Liver (tissue), 9 donors: ENCODE results near the gene TMEM190. TPM values are rescaled to one million over a fixed set of nuclear protein-coding genes. Genes with fewer than 3 reads are reported as not detected.

ENCODE experiments used
- DNase-seq: peaks from one replicate; pipeline ENCODE4 v3.0.0-alpha.2; 2017; ENCODE audit warnings: low spot score
- H3K27ac ChIP-seq, 2 donors: one replicate each; pipeline ENCODE4 v1.7.0; 2013; ENCODE audit warnings: inconsistent platforms in 2 of 2, low read length in 2 of 2, control low read depth in 1 of 2, low read depth in 1 of 2, mild to moderate bottlenecking in 1 of 2
- H3K27me3 ChIP-seq, 4 donors: one replicate each; pipeline versions ENCODE4 v1.6.1 to v1.7.0; 2013; ENCODE audit warnings: low read length in 3 of 4, inconsistent platforms in 1 of 4, mild to moderate bottlenecking in 1 of 4, moderate library complexity in 1 of 4; ENCODE audit not compliant: control insufficient read depth in 4 of 4, insufficient read depth in 4 of 4
- H3K36me3 ChIP-seq, 4 donors: one replicate each; pipeline versions ENCODE4 v1.6.1 to v1.7.0; 2013; ENCODE audit warnings: low read length in 3 of 4, mild to moderate bottlenecking in 3 of 4, low read depth in 1 of 4, moderate library complexity in 1 of 4; ENCODE audit not compliant: control insufficient read depth in 4 of 4, insufficient read depth in 3 of 4
- H3K4me1 ChIP-seq, 4 donors: one replicate each; pipeline versions ENCODE4 v1.6.1 to v1.7.0; 2013; ENCODE audit warnings: low read length in 3 of 4, mild to moderate bottlenecking in 3 of 4, moderate library complexity in 1 of 4; ENCODE audit not compliant: control insufficient read depth in 4 of 4, insufficient read depth in 4 of 4
- H3K4me3 ChIP-seq, 3 donors: one replicate each; pipeline versions ENCODE4 v1.6.1 to v1.7.0; 2013; ENCODE audit warnings: low read length in 3 of 3, control low read depth in 1 of 3, low read depth in 1 of 3, mild to moderate bottlenecking in 1 of 3
- H3K9ac ChIP-seq, 2 donors: one replicate each; pipeline ENCODE4 v1.7.0; 2013; ENCODE audit warnings: low read length in 2 of 2, mild to moderate bottlenecking in 2 of 2, moderate library complexity in 2 of 2, control low read depth in 1 of 2, low read depth in 1 of 2
- H3K9me3 ChIP-seq, 4 donors: one replicate each; pipeline versions ENCODE4 v1.6.1 to v1.7.0; 2013; ENCODE audit warnings: low read length in 3 of 4; ENCODE audit not compliant: control insufficient read depth in 4 of 4
- EGR1 ChIP-seq, 2 donors: IDR thresholded peaks; 2 replicates each; pipeline ENCODE4 v1.6.1; 2016 to 2018; ENCODE audit warnings: antibody characterized with exemption in 2 of 2, low read depth in 2 of 2
- FOXA1 ChIP-seq: IDR thresholded peaks from 2 replicates; pipeline ENCODE4 v1.6.1; 2016; ENCODE audit warnings: antibody characterized with exemption
- FOXA2 ChIP-seq: IDR thresholded peaks from 2 replicates; pipeline ENCODE4 v1.6.1; 2016; ENCODE audit warnings: antibody characterized with exemption
- GABPA ChIP-seq, 2 donors: IDR thresholded peaks in 1 of 2; conservative IDR thresholded peaks in 1 of 2; 2 replicates each; pipeline ENCODE4 v1.6.1; 2016; ENCODE audit warnings: antibody characterized with exemption in 2 of 2, mild to moderate bottlenecking in 1 of 2, moderate library complexity in 1 of 2
- HNF4A ChIP-seq, 2 donors: conservative IDR thresholded peaks; 2 replicates each; pipeline ENCODE4 v1.6.1; 2016; ENCODE audit warnings: antibody characterized with exemption in 2 of 2, mild to moderate bottlenecking in 2 of 2
- HNF4G ChIP-seq: IDR thresholded peaks from 2 replicates; pipeline ENCODE4 v1.6.1; 2016; ENCODE audit warnings: antibody characterized with exemption
- JUND ChIP-seq, 2 donors: IDR thresholded peaks; 2 replicates each; pipeline ENCODE4 v1.6.1; 2016; ENCODE audit warnings: antibody characterized with exemption in 2 of 2
- NR2F2 ChIP-seq: IDR thresholded peaks from 2 replicates; pipeline ENCODE4 v1.6.1; 2016; ENCODE audit warnings: antibody characterized with exemption
- RAD21 ChIP-seq, 2 donors: IDR thresholded peaks; 2 replicates each; pipeline ENCODE4 v1.6.1; 2016; ENCODE audit warnings: antibody characterized with exemption in 2 of 2, mild to moderate bottlenecking in 2 of 2
- RXRA ChIP-seq, 2 donors: IDR thresholded peaks; 2 replicates each; pipeline ENCODE4 v1.6.1; 2017 to 2018; ENCODE audit warnings: antibody characterized with exemption in 2 of 2, mild to moderate bottlenecking in 1 of 2
- SP1 ChIP-seq: IDR thresholded peaks from 2 replicates; pipeline ENCODE4 v1.6.1; 2018; ENCODE audit warnings: antibody characterized with exemption, mild to moderate bottlenecking
- TAF1 ChIP-seq: conservative IDR thresholded peaks from 2 replicates; pipeline ENCODE4 v1.6.1; 2016; ENCODE audit warnings: antibody characterized with exemption, mild to moderate bottlenecking
- YY1 ChIP-seq: IDR thresholded peaks from 2 replicates; pipeline ENCODE4 v1.6.1; 2016; ENCODE audit warnings: antibody characterized with exemption, mild to moderate bottlenecking
- WGBS: extraction: QIAGEN DNeasy Blood & Tissue Kit; methylation state at CpG from one replicate; pipeline ENCODE4 v1.1.7; 2013; 5-methylcytosine and 5-hydroxymethylcytosine counted together
- polyA plus RNA-seq, 2 donors: library from polyadenylated mRNA; stranded (reverse) in 1 of 2; unstranded in 1 of 2; fragments of 200-250 nt in 1 of 2; fragments of >200 nt in 1 of 2; fragmentation: Nextera tagmentation in 1 of 2; extraction: Ambion mirVana in 1 of 2; gene quantifications; one replicate each; pipeline versions ENCODE4 v1.2.1 to v1.2.3, GENCODE V29; 2013 to 2015
- total RNA-seq, 2 donors: library from RNA; depleted of rRNA; stranded (reverse); fragments of >200 nt; gene quantifications; one replicate each; pipeline ENCODE4 v1.2.3, GENCODE V29; 2014
- TF ChIP-seq, protein P1 (sequence below): IDR thresholded peaks from 2 replicates; pipeline ENCODE4 v1.6.1; 2016; ENCODE audit warnings: antibody characterized with exemption
- TF ChIP-seq, protein P2 (sequence below): IDR thresholded peaks from 2 replicates; pipeline ENCODE4 v1.6.1; 2016; ENCODE audit warnings: antibody characterized with exemption
- TF ChIP-seq, protein P3 (sequence below): IDR thresholded peaks from 2 replicates; pipeline ENCODE4 v1.6.1; 2016; ENCODE audit warnings: antibody characterized with exemption
- TF ChIP-seq, protein P4 (sequence below): IDR thresholded peaks from 2 replicates; pipeline ENCODE4 v1.6.1; 2016; ENCODE audit warnings: antibody characterized with exemption, mild to moderate bottlenecking
- TF ChIP-seq, protein P5 (sequence below): fragments of 150-350 bp; IDR thresholded peaks from 2 replicates; pipeline ENCODE4 v1.5.1; 2017; ENCODE audit warnings: improper control_type of control experiment, low read depth, low read length; ENCODE audit not compliant: missing input control
- donor health status: healthy.
- donor health status: healthy.
- donor health status: healthy.
- donor health status: healthy.
- donor health status: healthy.

Gene TMEM190
- total and polyA plus RNA-seq, 4 donors: not detected

DNA sequence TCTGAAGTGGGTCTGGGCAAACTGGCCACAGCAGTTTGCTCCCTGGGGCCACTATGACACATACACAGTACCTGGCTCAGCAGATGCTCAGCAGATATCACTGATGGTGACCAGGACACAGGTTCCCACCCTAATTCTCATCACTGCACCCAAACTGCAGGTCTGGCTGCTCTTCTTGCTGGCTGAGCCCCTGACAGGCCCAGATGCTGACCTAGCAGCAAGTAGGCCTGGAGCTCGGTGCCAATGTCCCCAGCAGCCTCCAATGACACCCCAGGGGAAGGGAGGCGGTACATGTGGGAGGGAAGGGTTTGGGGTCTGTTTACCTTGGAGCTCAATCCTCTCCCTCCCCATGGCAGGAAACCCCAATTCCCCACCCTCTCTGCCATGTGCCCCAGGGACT, 25.9 kb downstream of the TMEM190 start:
- TF ChIP-seq, protein P1, sequence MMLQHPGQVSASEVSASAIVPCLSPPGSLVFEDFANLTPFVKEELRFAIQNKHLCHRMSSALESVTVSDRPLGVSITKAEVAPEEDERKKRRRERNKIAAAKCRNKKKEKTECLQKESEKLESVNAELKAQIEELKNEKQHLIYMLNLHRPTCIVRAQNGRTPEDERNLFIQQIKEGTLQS: no peak
- TF ChIP-seq EGR1 (IDR thresholded peaks at IDR 0.05; ENCODE audit: low read depth in 2 of 2) (no peak), JUND (IDR thresholded peaks at IDR 0.05) (no peak), NR2F2 (no peak), SP1 (no peak), YY1 (no peak)
- TF ChIP-seq, protein P2, sequence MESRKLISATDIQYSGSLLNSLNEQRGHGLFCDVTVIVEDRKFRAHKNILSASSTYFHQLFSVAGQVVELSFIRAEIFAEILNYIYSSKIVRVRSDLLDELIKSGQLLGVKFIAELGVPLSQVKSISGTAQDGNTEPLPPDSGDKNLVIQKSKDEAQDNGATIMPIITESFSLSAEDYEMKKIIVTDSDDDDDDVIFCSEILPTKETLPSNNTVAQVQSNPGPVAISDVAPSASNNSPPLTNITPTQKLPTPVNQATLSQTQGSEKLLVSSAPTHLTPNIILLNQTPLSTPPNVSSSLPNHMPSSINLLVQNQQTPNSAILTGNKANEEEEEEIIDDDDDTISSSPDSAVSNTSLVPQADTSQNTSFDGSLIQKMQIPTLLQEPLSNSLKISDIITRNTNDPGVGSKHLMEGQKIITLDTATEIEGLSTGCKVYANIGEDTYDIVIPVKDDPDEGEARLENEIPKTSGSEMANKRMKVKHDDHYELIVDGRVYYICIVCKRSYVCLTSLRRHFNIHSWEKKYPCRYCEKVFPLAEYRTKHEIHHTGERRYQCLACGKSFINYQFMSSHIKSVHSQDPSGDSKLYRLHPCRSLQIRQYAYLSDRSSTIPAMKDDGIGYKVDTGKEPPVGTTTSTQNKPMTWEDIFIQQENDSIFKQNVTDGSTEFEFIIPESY: no peak
- TF ChIP-seq, protein P3, sequence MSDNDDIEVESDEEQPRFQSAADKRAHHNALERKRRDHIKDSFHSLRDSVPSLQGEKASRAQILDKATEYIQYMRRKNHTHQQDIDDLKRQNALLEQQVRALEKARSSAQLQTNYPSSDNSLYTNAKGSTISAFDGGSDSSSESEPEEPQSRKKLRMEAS: no peak
- Histone ChIP-seq H3K4me1 (peaks cover 0 to 4% (median 2%) of the 10 kb centered on the region in 4 donors), H3K4me3 (no peak overlapping the region), H3K36me3 (peaks cover 3 to 21% (median 9%) of the 10 kb centered on the region in 4 donors), H3K9ac (no peak overlapping the region), H3K9me3 (no peaks in the 10 kb centered on the region), H3K27me3 (no peaks in the 10 kb centered on the region), H3K27ac (no peak overlapping the region)
- WGBS: 93% methylated on average over 2 of the region's 2 CpGs
- DNase-seq: no peak

DNA sequence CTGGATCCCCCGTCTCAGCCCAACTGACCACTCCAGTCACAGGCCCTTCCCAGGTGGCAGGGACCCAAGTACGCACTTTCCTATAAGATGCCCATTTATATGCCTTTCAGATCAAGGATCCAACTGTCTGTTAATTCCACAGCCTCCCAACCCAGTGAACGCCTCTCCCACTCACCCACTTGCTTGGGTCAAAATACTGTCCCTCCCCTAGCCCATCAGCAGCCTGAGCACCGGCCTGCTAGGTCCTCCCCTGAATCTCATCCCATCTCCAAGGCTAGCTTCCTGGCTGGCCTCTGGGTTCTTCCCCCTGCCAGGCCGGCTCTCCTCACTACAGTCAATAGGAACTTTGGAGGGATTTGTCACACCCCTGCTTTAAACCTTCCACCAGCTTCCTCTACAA, 29.0 kb downstream of the TMEM190 start:
- peaks cover 3 to 20% (median 8%) of the 10 kb centered on the region in 4 donors for H3K36me3 ChIP-seq
- no peak overlapping the region for H3K27ac ChIP-seq
- WGBS: 89% methylated on average over 5 of the region's 5 CpGs
- no peaks in the 10 kb centered on the region for H3K9me3 ChIP-seq
- peaks cover 0 to 4% (median 2%) of the 10 kb centered on the region in 4 donors for H3K4me1 ChIP-seq
- TF ChIP-seq SP1 (no peak), JUND (IDR thresholded peaks at IDR 0.05) (no peak), RAD21 (IDR thresholded peaks at IDR 0.05) (no peak), RXRA (IDR thresholded peaks at IDR 0.05) (no peak), GABPA (IDR thresholded peaks at IDR 0.05 in 1 of 2, conservative IDR thresholded peaks at IDR 0.05 in 1 of 2) (no peak), FOXA2 (no peak), FOXA1 (no peak), HNF4G (no peak), NR2F2 (no peak), YY1 (no peak), EGR1 (IDR thresholded peaks at IDR 0.05; ENCODE audit: low read depth in 2 of 2) (no peak), TAF1 (no peak), HNF4A (conservative IDR thresholded peaks at IDR 0.05) (no peak)
- TF ChIP-seq, protein P4, sequence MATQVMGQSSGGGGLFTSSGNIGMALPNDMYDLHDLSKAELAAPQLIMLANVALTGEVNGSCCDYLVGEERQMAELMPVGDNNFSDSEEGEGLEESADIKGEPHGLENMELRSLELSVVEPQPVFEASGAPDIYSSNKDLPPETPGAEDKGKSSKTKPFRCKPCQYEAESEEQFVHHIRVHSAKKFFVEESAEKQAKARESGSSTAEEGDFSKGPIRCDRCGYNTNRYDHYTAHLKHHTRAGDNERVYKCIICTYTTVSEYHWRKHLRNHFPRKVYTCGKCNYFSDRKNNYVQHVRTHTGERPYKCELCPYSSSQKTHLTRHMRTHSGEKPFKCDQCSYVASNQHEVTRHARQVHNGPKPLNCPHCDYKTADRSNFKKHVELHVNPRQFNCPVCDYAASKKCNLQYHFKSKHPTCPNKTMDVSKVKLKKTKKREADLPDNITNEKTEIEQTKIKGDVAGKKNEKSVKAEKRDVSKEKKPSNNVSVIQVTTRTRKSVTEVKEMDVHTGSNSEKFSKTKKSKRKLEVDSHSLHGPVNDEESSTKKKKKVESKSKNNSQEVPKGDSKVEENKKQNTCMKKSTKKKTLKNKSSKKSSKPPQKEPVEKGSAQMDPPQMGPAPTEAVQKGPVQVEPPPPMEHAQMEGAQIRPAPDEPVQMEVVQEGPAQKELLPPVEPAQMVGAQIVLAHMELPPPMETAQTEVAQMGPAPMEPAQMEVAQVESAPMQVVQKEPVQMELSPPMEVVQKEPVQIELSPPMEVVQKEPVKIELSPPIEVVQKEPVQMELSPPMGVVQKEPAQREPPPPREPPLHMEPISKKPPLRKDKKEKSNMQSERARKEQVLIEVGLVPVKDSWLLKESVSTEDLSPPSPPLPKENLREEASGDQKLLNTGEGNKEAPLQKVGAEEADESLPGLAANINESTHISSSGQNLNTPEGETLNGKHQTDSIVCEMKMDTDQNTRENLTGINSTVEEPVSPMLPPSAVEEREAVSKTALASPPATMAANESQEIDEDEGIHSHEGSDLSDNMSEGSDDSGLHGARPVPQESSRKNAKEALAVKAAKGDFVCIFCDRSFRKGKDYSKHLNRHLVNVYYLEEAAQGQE: no peak
- TF ChIP-seq, protein P1: no peak
- TF ChIP-seq, protein P5, sequence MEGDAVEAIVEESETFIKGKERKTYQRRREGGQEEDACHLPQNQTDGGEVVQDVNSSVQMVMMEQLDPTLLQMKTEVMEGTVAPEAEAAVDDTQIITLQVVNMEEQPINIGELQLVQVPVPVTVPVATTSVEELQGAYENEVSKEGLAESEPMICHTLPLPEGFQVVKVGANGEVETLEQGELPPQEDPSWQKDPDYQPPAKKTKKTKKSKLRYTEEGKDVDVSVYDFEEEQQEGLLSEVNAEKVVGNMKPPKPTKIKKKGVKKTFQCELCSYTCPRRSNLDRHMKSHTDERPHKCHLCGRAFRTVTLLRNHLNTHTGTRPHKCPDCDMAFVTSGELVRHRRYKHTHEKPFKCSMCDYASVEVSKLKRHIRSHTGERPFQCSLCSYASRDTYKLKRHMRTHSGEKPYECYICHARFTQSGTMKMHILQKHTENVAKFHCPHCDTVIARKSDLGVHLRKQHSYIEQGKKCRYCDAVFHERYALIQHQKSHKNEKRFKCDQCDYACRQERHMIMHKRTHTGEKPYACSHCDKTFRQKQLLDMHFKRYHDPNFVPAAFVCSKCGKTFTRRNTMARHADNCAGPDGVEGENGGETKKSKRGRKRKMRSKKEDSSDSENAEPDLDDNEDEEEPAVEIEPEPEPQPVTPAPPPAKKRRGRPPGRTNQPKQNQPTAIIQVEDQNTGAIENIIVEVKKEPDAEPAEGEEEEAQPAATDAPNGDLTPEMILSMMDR: no peak
- TF ChIP-seq, protein P3: no peak
- TF ChIP-seq, protein P2: no peak
- no peak for DNase-seq
- H3K27me3 ChIP-seq: no peaks in the 10 kb centered on the region
- H3K4me3 ChIP-seq: no peak overlapping the region
- no peak overlapping the region for H3K9ac ChIP-seq
